H1 (cell line): ENCODE data around the gene RASGRF1. TPM values are rescaled to one million over a fixed set of nuclear protein-coding genes. Genes with fewer than 3 reads are reported as not detected.

Experiments
- SIX5 ChIP-seq: IDR thresholded peaks from 2 replicates; pipeline ENCODE4 v1.6.1; 2011; ENCODE audit warnings: mild to moderate bottlenecking, low read depth, low read length
- polyA plus RNA-seq, 7 experiments: library from polyadenylated mRNA; depleted of rRNA in 3 of 7; stranded (reverse) in 5 of 7; unstranded in 2 of 7; fragments of >200 nt in 5 of 7; fragments of 200-250 nt in 2 of 7; gene quantifications; 1 replicate in 5 of 7; 2 replicates in 1 of 7; 4 replicates in 1 of 7; pipeline versions ENCODE4 v1.2.1 to v1.2.3, GENCODE V29; 2011 to 2013; ENCODE audit warnings: missing spikeins in 2 of 7, mixed read lengths in 2 of 7
- total RNA-seq: library from RNA; stranded (reverse); fragmentation: NEBNext Ultra II Directional; extraction: Animal tissue kit (Norgen Biotek cat#: 25700); gene quantifications from 2 replicates; pipeline ENCODE4 v1.2.1, GENCODE V29; 2021
- TF ChIP-seq, protein P1 (sequence below): fragments of 300-600 bp; sonication (generic); IDR thresholded peaks from 2 replicates; pipeline ENCODE4 v1.7.1; 2012; ENCODE audit warnings: low read length, moderate library complexity, mild to moderate bottlenecking, inconsistent platforms; ENCODE audit not compliant: insufficient replicate concordance

The RASGRF1 gene
- total and polyA plus RNA-seq, 2 of the 8 experiments (the other 6 are each of a cell fraction or from before 2014, with no cell fraction given), result 0.42 to 0.67 TPM

DNA sequence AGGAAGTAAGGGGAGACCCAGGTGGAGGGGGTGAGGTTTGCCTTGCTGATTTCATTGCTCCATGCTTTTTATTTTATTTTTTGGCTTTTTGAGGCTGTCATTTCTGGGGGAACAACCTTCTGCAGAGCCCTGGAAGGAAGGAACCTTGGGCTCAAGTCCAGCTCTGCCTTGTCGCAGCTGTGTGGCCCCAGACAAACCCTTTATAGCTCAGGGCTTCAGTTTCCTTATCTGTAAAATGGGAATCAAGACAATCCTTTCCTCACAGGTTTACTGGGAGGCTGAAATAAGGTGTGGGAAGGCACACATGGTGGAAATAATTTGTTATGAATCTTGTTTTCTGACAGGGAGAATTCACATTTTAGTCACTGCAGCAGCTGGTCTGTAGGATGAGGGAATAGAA lies 100.3 kb downstream of the RASGRF1 start (continued):
- TF ChIP-seq, protein P1, sequence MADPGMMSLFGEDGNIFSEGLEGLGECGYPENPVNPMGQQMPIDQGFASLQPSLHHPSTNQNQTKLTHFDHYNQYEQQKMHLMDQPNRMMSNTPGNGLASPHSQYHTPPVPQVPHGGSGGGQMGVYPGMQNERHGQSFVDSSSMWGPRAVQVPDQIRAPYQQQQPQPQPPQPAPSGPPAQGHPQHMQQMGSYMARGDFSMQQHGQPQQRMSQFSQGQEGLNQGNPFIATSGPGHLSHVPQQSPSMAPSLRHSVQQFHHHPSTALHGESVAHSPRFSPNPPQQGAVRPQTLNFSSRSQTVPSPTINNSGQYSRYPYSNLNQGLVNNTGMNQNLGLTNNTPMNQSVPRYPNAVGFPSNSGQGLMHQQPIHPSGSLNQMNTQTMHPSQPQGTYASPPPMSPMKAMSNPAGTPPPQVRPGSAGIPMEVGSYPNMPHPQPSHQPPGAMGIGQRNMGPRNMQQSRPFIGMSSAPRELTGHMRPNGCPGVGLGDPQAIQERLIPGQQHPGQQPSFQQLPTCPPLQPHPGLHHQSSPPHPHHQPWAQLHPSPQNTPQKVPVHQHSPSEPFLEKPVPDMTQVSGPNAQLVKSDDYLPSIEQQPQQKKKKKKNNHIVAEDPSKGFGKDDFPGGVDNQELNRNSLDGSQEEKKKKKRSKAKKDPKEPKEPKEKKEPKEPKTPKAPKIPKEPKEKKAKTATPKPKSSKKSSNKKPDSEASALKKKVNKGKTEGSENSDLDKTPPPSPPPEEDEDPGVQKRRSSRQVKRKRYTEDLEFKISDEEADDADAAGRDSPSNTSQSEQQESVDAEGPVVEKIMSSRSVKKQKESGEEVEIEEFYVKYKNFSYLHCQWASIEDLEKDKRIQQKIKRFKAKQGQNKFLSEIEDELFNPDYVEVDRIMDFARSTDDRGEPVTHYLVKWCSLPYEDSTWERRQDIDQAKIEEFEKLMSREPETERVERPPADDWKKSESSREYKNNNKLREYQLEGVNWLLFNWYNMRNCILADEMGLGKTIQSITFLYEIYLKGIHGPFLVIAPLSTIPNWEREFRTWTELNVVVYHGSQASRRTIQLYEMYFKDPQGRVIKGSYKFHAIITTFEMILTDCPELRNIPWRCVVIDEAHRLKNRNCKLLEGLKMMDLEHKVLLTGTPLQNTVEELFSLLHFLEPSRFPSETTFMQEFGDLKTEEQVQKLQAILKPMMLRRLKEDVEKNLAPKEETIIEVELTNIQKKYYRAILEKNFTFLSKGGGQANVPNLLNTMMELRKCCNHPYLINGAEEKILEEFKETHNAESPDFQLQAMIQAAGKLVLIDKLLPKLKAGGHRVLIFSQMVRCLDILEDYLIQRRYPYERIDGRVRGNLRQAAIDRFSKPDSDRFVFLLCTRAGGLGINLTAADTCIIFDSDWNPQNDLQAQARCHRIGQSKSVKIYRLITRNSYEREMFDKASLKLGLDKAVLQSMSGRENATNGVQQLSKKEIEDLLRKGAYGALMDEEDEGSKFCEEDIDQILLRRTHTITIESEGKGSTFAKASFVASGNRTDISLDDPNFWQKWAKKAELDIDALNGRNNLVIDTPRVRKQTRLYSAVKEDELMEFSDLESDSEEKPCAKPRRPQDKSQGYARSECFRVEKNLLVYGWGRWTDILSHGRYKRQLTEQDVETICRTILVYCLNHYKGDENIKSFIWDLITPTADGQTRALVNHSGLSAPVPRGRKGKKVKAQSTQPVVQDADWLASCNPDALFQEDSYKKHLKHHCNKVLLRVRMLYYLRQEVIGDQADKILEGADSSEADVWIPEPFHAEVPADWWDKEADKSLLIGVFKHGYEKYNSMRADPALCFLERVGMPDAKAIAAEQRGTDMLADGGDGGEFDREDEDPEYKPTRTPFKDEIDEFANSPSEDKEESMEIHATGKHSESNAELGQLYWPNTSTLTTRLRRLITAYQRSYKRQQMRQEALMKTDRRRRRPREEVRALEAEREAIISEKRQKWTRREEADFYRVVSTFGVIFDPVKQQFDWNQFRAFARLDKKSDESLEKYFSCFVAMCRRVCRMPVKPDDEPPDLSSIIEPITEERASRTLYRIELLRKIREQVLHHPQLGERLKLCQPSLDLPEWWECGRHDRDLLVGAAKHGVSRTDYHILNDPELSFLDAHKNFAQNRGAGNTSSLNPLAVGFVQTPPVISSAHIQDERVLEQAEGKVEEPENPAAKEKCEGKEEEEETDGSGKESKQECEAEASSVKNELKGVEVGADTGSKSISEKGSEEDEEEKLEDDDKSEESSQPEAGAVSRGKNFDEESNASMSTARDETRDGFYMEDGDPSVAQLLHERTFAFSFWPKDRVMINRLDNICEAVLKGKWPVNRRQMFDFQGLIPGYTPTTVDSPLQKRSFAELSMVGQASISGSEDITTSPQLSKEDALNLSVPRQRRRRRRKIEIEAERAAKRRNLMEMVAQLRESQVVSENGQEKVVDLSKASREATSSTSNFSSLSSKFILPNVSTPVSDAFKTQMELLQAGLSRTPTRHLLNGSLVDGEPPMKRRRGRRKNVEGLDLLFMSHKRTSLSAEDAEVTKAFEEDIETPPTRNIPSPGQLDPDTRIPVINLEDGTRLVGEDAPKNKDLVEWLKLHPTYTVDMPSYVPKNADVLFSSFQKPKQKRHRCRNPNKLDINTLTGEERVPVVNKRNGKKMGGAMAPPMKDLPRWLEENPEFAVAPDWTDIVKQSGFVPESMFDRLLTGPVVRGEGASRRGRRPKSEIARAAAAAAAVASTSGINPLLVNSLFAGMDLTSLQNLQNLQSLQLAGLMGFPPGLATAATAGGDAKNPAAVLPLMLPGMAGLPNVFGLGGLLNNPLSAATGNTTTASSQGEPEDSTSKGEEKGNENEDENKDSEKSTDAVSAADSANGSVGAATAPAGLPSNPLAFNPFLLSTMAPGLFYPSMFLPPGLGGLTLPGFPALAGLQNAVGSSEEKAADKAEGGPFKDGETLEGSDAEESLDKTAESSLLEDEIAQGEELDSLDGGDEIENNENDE, result no peak
- no peak for TF ChIP-seq SIX5
